ENCODE measurements around the gene GOPC. TPM values are rescaled to one million over a fixed set of nuclear protein-coding genes. Genes with fewer than 3 reads are reported as not detected.

Gene GOPC
- total RNA-seq, 4 donors from 2014 or later, result 16.6 to 23.9 (median 18.4) TPM

DNA sequence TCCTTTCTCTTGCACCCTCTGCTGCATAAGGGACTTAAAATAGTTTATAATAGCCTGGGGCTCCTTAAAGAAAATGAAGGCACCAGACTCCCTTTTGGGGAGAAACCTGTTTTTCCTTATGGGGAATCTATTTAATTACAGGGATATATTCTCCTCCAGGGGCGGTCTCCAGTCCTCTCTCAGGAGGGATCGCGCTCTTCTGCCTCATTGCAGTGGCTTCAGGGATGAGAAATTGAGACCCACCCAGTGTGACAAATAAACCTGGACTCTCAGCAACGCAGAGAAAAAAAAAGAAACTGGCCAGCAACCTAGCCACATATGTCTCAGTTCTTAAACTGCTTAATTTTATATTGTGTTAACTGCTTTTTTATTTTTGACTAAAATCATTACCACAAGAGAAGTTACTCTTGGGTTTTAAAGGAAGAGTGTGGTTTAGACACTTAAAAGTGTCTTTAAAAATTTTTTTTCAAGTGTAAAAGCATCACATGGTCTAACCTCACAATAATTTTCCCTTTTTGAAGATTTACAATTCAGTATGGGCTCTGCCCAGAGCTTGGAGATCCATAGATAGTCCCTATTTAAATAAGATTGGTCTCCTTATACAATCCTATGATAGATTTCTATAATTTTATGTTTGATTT lies 11.7 kb upstream of the GOPC start:
- DNase-seq, result no peak
- Histone ChIP-seq H3K4me1 (no peaks in the 10 kb centered on the region), H3K27ac (no peak overlapping the region), H3K36me3 (no peaks in the 10 kb centered on the region), H3K27me3 (no peaks in the 10 kb centered on the region), H3K4me3 (no peak overlapping the region), H3K9me3 (no peaks in the 10 kb centered on the region)
- TF ChIP-seq CTCF (IDR thresholded peaks at IDR 0.05) (no peak), POLR2A (IDR thresholded peaks at IDR 0.05) (no peak)

DNA sequence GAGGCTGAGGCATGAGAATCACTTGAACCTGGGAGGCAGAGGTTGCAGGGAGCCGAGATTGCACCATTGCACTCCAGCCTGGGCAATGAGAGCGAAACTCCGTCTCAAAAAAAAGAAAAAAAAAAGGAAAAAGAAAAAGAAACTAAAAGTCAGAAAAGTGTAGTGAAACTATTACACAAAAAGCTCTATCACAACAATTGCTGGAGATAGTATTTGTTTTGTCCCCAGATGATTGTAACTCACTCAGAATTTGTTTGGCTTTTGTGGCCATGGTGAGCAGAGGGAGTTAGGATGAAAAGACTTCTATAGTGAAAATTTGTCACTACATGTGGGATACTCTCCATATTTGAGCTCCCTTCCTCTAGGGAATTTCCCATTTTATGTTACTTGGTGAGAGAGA lies 5.2 kb upstream of the GOPC start:
- no peak overlapping the region for H3K27ac ChIP-seq
- no peaks in the 10 kb centered on the region for H3K36me3 ChIP-seq
- TF ChIP-seq CTCF (IDR thresholded peaks at IDR 0.05), result no peak
- TF ChIP-seq POLR2A (IDR thresholded peaks at IDR 0.05), result no peak
- H3K4me3 ChIP-seq, result no peak overlapping the region
- no peaks in the 10 kb centered on the region for H3K9me3 ChIP-seq
- no peak for DNase-seq
- no peaks in the 10 kb centered on the region for H3K27me3 ChIP-seq
- H3K4me1 ChIP-seq, result peaks cover 0 to 7% (median 0%) of the 10 kb centered on the region in 4 donors

GRCh38 chr6:117605169-117605826 lies 3.0 kb upstream of the GOPC start:
- peaks cover 0 to 16% (median 3%) of the 10 kb centered on the region in 4 donors for H3K4me1 ChIP-seq
- H3K27ac ChIP-seq, result no peak overlapping the region
- peak in 2 of 3 donors; percentile 52 to 70 for DNase-seq
- TF ChIP-seq POLR2A (IDR thresholded peaks at IDR 0.05) (no peak), CTCF (IDR thresholded peaks at IDR 0.05) (peak; percentile 26 to 88 (median 76))
- H3K36me3 ChIP-seq, result no peaks in the 10 kb centered on the region
- no peak overlapping the region for H3K4me3 ChIP-seq
- H3K27me3 ChIP-seq, result no peaks in the 10 kb centered on the region
- H3K9me3 ChIP-seq, result no peaks in the 10 kb centered on the region

- no peak overlapping the region for H3K4me3 ChIP-seq
- H3K4me1 ChIP-seq, result peaks cover 0 to 28% (median 7%) of the 10 kb centered on the region in 4 donors
- H3K9me3 ChIP-seq, result no peaks in the 10 kb centered on the region
- H3K36me3 ChIP-seq, result no peaks in the 10 kb centered on the region
- H3K27me3 ChIP-seq, result no peaks in the 10 kb centered on the region
- no peak overlapping the region for H3K27ac ChIP-seq
- TF ChIP-seq POLR2A (IDR thresholded peaks at IDR 0.05) (no peak), CTCF (IDR thresholded peaks at IDR 0.05) (no peak)
- no peak for DNase-seq
Observed at GRCh38 chr6:117603821-117604220, 1.5 kb upstream of the GOPC start.

GRCh38 chr6:117602899-117603588 lies 733 bp upstream of the GOPC start:
- DNase-seq, result no peak
- Histone ChIP-seq H3K4me3 (peak overlapping the region; percentile 82 to 95 (median 88)), H3K27me3 (no peaks in the 10 kb centered on the region)

More at GRCh38 chr6:117602899-117603588, 733 bp upstream of the GOPC start:
- peaks cover 0 to 28% (median 7%) of the 10 kb centered on the region in 4 donors for H3K4me1 ChIP-seq
- H3K27ac ChIP-seq, result peak overlapping the region; percentile 83 to 92 (median 89)
- H3K9me3 ChIP-seq, result no peaks in the 10 kb centered on the region
- TF ChIP-seq POLR2A (IDR thresholded peaks at IDR 0.05) (no peak), CTCF (IDR thresholded peaks at IDR 0.05) (no peak)
- H3K36me3 ChIP-seq, result peaks cover 0 to 6% (median 0%) of the 10 kb centered on the region in 3 donors
